GM10847 (cell line): ENCODE results near the gene TRMU.

Experiments
- POLR2A ChIP-seq: IDR thresholded peaks from 2 replicates; pipeline ENCODE4 v1.6.1; 2011; ENCODE audit not compliant: insufficient read length; ENCODE audit errors: extremely low read depth

The TRMU gene

DNA sequence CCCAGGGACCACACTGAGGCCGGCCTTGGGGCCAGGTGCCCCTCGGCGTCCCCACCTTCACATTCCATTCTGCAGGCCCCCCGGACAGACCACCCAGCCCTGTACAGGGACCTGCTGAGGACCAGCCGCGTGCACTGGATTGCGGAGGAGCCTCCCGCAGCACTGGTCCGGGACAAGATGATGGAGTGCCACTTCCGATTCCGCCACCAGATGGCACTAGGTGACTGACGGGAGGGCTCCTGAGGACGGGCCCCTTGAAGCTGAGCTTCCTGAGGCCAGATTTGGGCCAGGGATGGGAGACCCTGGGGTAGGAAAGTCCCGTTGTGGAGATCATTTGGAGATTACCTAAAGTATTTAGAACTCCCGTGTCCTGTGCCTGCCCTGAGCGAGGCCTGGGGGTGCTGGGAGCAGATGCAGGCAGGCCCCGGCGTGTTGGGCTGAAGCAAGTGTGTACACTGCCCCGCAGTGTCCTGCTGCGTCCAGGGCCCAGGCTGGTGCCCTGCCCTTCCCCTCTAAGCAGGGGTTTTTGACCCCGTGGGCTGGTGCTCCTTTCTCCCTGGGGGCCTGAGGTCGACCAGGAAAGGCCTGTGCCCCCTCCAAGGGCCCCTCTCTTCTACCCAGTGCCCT, 20.0 kb downstream of the TRMU start:
- TF ChIP-seq POLR2A = no peak

DNA sequence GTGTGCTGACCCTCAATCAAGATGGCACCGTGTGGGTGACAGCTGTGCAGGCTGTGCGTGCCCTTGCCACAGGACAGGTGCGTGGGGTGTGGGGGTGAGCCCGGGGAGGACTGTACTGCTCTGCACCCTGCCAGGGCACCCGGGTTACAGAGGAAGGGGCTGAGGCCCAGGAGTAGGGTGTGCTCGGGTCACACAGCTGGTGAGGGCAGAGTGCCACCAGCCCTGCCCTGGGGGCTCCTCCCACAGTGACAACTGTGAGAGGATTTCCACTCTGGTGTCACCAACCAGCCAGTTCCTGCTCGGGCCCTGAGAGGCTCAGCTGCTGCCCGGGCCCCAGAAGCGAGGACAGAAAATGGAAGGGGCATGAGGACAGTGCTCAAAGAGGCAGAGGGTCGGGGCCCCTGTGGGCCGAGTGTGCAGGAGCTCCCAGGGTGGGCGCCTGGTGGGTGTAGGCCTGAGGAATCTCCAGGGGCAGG, 20.5 kb downstream of the TRMU start:
- no peak for TF ChIP-seq POLR2A

DNA sequence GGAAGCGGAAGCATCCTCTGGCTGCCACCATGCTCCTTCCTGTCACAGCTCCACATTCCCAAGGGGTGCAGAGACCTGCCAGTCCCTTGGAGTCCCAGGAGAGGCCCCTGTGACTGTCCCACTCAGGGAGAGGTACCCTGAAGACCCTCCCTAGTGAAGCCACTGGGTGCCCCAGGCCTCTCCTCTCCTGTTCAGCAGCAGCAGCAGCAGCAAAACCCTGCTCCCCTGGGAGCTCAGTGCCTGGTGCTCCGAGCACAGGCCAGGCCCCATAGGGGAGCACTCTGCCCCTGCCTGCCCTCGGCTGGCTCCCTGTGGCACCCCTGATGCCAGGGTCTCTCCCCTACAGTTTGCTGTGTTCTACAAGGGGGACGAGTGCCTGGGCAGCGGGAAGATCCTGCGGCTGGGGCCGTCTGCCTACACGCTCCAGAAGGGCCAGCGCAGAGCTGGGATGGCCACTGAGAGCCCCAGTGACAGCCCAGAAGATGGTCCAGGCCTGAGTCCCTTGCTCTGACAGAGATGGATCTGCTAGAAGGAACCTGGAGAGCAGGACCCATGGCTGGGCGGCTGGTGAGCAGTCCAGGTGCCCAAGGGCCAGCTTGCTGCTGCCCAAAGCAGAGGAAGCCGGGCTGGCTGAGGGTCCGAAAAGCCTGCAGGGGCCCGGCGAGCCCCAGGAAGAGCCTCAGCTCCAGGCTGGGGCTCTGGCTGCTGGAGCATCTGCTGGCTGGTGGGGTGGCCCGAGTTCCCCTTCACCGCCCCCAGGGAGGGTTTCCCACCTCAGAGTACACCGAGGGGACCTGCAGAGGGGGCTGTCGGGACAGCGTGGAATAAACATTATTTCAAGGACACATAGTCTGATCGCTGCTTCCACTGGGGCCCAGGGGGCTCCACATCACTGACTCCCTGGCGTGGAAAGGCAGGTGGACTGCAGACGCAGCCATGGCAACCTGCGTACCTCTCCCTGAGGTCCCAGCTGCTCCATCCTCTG, 21.3 kb downstream of the TRMU start:
- TF ChIP-seq POLR2A = no peak

DNA sequence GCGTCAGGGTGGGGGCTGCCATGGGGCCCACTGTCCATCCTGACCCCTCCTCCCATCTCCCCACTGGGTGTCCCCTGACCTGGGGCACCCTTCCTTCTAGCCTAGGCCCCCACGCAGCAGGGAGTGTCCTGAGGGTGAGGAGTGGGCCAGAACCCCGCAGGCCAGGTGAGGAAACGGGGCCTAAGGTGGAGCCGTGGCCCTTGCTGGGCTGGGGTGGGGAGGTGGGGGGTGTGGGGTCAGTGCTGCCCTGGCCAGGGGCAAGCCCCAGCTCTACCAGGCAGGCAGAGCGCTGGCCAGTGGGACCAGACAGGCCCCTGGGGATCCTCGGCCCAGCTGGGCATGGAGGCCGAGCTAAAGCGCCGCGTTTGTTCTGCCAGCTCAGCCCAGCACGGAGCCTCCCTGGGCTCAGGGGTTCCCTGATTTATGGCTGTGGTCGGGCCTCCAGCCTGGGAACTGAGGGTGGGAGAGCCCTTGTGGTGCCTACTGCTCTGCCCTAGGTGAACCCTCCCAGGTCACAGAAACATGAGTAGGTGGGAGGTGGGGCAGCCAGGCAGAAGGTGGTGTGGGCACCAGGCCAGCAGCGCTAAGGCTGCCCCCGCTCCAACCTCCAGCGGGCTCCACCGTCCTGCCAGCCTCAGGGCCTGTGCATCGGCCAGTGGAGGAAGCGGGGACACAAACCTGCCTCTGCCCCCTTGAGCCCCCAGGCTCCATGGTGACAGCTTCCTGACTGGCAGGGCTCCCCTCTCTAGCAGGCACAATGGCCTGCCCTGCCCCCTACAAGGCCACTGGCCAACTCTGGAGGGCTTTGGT, 22.4 kb downstream of the TRMU start:
- no peak for TF ChIP-seq POLR2A

DNA sequence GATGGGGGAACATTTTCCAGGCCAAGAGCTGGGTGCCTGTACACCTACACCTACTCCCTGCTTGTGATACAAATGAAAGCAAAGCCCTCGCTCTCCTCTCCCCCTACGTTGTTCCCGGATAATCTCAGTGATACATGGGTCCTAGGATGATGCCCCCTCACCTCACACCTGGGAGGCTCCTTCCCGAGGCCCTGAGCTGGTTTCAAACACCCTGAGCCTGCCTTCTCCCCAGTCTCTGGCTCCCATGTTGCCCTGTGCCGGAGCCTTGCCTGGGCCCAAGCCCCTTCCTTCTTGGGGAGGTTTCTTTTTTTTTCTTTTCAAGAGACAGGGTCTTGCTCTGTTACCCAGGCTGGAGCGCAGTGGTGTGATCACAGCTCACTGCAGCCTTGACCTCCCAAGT, 23.3 kb downstream of the TRMU start:
- no peak for TF ChIP-seq POLR2A

DNA sequence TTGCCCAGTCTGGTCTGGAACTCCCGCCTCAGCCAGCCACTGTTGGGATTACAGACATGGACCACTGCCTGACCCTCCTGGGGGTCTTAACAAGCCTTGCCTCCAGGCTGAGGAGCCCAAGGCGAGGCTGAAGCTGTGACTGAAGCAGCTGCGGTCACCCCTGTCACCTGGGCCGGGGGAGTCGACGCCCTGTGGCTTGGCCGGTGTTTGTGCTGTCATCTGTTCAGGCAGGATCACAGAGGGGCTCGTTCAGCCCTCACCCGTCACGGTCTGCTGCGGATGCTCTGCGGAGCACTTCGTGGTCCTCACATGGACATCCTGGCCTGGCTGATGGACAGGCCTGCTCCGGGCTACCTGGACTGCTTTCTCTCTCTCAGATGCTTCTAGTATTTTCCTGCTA, 23.8 kb downstream of the TRMU start:
- TF ChIP-seq POLR2A = no peak

DNA sequence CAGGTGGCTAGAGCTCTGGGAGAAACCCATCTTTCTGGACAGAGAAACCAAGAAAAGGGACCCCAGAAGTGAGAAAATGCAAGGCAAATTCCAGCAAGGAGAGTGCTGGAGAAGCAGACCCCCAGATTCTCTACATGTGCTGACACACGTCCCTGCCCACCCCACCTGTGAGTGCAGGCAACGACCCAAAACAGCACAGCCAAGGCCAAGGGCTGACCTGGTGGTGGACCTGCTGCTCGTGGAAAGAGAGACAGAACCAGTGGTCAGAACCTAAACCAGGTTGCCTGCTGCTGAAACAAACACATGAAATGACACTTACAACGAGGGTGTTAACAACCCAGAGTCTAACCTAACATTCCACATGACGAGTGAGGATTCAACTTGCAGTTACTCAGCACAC, 24.6 kb downstream of the TRMU start:
- TF ChIP-seq POLR2A = no peak

DNA sequence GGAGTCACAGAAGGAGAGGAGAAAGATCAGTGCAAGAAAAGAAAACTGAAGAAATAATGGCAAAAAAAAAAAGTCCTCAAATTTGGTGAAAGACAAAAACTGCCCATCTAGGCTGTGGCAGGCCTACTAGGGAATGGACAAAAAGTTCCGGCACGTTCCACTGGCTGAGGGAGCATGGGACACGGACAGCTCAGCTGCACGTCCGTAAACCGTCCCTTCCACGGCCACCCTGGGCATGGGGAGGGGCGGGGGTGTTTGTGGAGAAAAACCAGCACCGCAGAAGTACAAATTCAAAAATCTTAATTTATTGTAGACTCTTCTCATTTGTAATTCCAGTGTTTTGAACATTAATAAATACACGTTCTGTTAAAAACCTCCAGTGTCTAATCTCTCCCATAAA, 25.4 kb downstream of the TRMU start:
- no peak for TF ChIP-seq POLR2A

DNA sequence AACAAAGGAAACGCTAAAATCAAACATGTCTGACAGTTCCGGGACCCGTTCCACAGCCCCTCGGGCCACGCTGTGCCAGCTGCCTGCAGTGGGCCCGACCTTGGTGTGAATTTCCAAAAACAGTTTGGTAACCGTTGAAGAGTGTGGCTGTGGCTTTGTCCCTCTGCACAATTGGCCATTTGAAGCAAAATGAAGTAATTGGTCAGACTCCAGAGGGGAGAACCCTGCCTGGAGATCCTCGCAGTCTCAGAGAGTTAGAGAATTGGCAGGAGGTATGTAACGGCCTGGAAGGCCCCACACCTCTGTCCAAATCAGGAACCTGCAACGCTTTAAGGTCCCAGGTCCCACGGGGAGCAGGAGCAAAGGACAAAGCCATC, 26.3 kb downstream of the TRMU start:
- TF ChIP-seq POLR2A = no peak

DNA sequence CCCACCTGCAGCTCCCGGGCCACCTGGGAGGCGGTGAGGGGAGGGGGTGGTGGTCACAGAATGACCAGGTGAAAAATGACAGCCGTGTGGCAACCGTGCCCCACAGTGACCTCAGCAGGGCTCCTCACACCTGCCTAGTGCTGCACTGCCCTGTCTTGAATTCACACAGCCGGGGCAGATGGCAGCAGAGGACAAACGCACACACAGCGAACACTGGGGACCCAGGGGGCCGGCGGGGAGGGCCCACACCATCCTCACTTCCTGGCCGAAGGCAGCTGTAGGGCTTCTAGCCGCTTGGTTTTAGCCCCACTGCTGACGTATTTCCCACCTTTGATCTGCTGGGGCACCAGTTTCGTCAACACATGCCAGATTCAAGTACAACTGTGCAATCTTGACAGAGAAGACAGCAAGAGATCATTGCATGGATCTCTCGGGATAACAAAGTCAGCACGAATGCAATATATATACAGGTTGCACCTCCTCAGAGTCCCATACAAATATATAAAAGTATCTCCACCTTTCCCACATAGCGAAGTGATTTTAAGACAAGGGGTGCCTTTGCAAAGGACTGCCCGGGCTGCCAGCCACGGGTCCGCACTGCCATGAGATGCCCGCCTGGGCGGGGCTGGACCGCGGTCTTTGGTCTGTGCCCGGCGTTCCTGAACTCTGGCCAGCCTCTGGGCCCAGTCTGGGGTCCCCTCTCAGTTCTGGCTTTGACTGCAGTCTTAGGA, 26.9 kb downstream of the TRMU start:
- TF ChIP-seq POLR2A = no peak

DNA sequence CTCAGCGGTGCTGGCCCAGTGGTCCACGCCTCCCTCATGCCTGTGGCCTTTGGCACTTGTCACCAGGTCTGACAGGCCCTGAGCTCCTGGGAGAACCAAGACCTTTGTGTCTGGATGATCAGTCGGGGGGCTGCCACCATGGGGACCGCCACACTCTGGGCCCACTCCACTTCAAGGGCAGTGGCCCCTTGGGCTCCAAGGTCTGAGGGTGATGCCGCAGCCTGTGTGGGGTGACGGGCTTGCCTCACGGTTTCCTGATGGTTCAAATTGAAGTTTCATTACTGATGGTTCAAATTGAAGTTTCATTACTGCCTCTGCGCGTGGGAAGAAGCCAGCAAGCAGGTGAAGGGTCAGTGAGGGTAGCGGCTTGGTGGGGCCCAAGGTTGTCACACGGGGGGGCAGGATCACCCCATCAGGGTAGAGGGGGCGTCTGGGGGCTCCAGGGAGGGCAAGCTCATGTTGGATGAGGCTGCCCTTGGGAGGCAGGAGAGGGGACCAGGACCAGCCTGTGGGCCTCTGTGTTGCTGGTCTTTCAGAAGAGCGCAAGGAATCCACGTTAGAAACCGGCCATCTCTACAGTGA, 27.5 kb downstream of the TRMU start:
- TF ChIP-seq POLR2A = no peak

DNA sequence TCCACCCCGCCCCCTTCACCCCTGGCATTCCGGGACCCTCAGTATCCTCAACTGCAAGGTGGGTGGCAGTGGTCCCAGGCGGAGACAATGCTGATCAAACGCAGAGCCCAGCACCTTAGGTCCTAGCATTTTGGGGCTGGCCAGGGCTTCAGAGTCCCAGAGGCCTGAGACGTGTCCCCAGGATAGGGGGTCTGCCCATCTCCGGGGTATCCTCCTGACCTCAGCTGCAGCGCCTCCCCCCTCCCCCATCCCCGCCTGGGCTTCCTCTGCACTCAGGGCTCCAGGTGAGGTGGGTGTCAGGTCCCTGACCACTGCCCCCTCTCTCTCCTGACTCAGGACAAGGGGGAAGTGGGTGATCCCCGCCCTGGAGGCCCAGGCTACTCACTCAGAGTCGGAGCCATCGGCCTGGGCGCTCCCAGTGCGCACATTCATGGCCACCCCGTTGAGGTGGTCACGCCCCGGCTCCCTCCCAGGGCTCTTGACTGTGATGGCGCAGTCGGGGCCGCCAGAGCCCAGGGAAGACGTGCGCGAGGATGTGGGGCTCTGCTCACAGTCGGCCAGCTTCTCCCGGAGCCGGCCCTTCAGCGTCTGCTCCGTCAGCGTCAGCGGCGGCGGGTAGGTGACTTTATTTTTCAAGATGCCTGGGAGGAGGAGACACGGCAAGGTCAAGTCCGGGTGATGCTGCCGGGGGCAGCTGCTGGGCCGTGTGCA, 28.3 kb downstream of the TRMU start:
- TF ChIP-seq POLR2A = no peak

DNA sequence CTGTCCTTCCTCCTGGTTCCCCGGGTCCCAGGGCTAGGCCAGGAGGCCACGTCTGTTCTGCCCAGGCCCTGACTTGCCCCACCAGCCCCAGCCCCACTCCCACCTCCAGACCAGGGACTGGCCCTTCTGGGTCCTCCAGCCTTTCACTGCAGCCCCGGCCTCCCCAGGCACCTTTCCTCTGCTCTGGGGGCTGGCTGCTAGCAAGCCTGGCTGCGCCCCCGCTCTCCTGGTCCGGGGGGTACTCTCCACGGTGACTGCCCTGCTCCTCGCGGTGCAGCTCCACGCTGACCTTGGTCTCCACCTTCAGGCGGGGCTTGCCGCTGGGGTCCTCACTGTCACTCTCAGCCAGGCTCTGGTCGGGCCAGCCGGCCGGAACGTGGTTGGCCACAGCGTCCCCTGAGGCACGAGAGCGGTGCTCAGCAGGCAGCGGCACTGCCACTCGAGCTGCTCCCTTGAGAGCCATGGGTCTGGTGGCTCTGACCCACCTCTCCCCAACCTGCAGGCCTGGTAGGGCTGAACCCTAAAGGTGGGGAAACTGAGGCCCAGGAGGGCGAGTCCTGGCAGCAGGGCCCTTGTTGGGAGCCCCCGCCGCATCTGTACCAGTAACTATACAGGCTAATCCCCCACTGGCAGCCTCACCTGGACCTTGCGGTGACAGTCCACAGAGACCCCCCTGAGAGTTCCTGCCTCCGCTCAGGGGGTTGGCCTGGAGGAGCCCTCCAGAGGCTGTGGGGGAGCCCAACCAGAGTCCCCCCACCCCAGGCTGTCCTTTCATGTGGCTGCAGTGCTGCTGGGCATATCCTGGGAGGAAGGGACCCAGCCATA, 29.0 kb downstream of the TRMU start:
- no peak for TF ChIP-seq POLR2A

DNA sequence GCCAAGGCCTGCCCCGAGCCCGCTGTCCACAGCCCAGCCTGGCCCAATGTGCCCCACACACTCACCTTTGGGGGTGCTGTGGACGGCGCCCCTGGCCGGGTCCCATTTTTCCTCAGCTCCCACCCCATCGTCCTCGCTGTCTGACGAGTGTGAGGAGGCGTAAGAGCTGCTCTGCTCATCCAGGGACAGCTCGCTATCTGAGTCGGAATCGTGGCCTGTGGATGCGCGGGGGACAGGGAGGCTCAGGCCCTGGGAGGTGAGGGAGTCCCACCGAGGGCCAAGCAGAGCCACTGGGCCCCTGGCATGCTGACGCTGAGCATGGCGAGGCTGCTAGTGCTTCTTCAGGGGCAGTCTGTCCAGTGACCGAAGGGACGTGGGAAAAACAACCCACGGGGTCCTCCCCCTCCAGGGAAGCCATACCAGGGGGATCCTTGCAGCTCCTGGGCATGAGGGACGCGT, 29.7 kb downstream of the TRMU start:
- no peak for TF ChIP-seq POLR2A
